Suprapubic skin (tissue), 3 donors: Measurements from ENCODE around the gene ETV5.

Source experiments
- POLR2A ChIP-seq, 2 donors: fragments of 450-650 bp; IDR thresholded peaks; one replicate each; pipeline ENCODE4 v1.6.1; 2017; ENCODE audit warnings: antibody characterized with exemption in 2 of 2, mild to moderate bottlenecking in 2 of 2, moderate library complexity in 2 of 2
- TF ChIP-seq, protein P1 (sequence below), 2 donors: fragments of 200-600 bp in 1 of 2; fragments of 450-650 bp in 1 of 2; sonication (generic) in 1 of 2; IDR thresholded peaks; one replicate each; pipeline ENCODE4 v1.5.1; 2016 to 2019; ENCODE audit warnings: antibody characterized with exemption in 2 of 2, mild to moderate bottlenecking in 1 of 2, moderate library complexity in 1 of 2

DNA sequence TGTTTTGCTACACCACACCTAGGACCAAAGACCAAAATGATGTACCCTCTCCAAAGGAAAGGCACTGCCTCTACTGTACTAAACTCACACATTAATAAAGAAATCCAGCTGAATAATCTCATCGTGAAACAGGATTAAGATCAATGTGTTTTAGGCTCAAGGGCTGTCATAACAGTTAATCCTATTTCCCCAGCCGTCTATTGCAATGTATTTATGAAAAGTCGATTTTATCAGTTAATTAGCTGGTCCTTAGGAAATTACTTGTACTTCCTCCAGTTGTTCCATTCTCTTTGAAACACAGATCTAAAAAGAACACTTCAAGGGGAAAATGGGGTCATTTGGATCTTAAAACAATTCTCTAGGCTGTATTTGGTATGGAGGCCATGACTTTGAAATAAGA, 8.5 kb downstream of the ETV5 start:
- TF ChIP-seq POLR2A (IDR thresholded peaks at IDR 0.05), result no peak
- TF ChIP-seq, protein P1, sequence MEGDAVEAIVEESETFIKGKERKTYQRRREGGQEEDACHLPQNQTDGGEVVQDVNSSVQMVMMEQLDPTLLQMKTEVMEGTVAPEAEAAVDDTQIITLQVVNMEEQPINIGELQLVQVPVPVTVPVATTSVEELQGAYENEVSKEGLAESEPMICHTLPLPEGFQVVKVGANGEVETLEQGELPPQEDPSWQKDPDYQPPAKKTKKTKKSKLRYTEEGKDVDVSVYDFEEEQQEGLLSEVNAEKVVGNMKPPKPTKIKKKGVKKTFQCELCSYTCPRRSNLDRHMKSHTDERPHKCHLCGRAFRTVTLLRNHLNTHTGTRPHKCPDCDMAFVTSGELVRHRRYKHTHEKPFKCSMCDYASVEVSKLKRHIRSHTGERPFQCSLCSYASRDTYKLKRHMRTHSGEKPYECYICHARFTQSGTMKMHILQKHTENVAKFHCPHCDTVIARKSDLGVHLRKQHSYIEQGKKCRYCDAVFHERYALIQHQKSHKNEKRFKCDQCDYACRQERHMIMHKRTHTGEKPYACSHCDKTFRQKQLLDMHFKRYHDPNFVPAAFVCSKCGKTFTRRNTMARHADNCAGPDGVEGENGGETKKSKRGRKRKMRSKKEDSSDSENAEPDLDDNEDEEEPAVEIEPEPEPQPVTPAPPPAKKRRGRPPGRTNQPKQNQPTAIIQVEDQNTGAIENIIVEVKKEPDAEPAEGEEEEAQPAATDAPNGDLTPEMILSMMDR (IDR thresholded peaks at IDR 0.05), result no peak
